Keratinocyte (primary cell): ENCODE results near the gene GRAPL. TPM values are rescaled to one million over a fixed set of nuclear protein-coding genes. Genes with fewer than 3 reads are reported as not detected.
"Not testable (repeated sequence)": the region's sequence is repeated elsewhere in the genome, so short reads cannot be mapped to it uniquely, and the experiment has no call there.

Source experiments
- DNase-seq: peaks from one replicate; pipeline ENCODE4 v3.0.0-alpha.2; 2011; ENCODE audit warnings: low read depth, missing footprints, low spot score
- FAIRE-seq: peaks from 2 replicates; lab custom pipeline; 2011; peaks lifted over from hg19 to GRCh38; lab: Jason Lieb, UNC
- H2AFZ ChIP-seq: 2 replicates; pipeline ENCODE4 v1.6.0; 2012; ENCODE audit warnings: low read length, control low read depth, inconsistent platforms; ENCODE audit not compliant: control insufficient read depth
- H3K27ac ChIP-seq: 2 replicates; pipeline ENCODE4 v1.5.1; 2011; ENCODE audit warnings: low read length; ENCODE audit not compliant: control insufficient read depth, insufficient read depth
- H3K27me3 ChIP-seq: 3 replicates; pipeline ENCODE4 v1.6.0; 2011; ENCODE audit warnings: low read length; ENCODE audit not compliant: control insufficient read depth, insufficient read depth; ENCODE audit errors: extremely low read depth
- H3K36me3 ChIP-seq, 2 experiments: 2 replicates in 1 of 2; 3 replicates in 1 of 2; pipeline ENCODE4 v1.5.1; 2011; ENCODE audit warnings: low read length in 2 of 2, mild to moderate bottlenecking in 1 of 2; ENCODE audit not compliant: control insufficient read depth in 2 of 2, insufficient read depth in 2 of 2; ENCODE audit errors: extremely low read depth in 1 of 2
- H3K4me1 ChIP-seq: 3 replicates; pipeline ENCODE4 v1.5.1; 2011; ENCODE audit warnings: low read length; ENCODE audit not compliant: control insufficient read depth, insufficient read depth; ENCODE audit errors: extremely low read depth
- H3K4me2 ChIP-seq: 3 replicates; pipeline ENCODE4 v1.6.0; 2011; ENCODE audit warnings: low read depth, low read length; ENCODE audit not compliant: control insufficient read depth, insufficient read depth; ENCODE audit errors: extremely low read depth
- H3K4me3 ChIP-seq, 3 experiments: fragments of 200-600 bp in 1 of 3; sonication (generic) in 1 of 3; 2 replicates in 2 of 3; 3 replicates in 1 of 3; pipeline ENCODE4 v1.5.1; 2011 to 2016; ENCODE audit warnings: low read length in 3 of 3, mild to moderate bottlenecking in 3 of 3, control low read depth in 2 of 3, inconsistent platforms in 1 of 3, low read depth in 1 of 3, mixed read lengths in 1 of 3, mixed run types in 1 of 3, moderate library complexity in 1 of 3; ENCODE audit not compliant: control insufficient read depth in 2 of 3, insufficient read depth in 2 of 3; ENCODE audit errors: extremely low read depth in 1 of 3
- H3K79me2 ChIP-seq: 2 replicates; pipeline ENCODE4 v1.6.0; 2012; ENCODE audit warnings: low read length; ENCODE audit not compliant: control insufficient read depth, insufficient read depth
- H3K9ac ChIP-seq: 3 replicates; pipeline ENCODE4 v1.6.0; 2011; ENCODE audit warnings: low read length; ENCODE audit not compliant: control insufficient read depth, insufficient read depth; ENCODE audit errors: extremely low read depth
- H3K9me1 ChIP-seq: 3 replicates; pipeline ENCODE4 v1.6.0; 2011; ENCODE audit warnings: low read length; ENCODE audit not compliant: control insufficient read depth, insufficient read depth; ENCODE audit errors: extremely low read depth
- H3K9me3 ChIP-seq: 2 replicates; pipeline ENCODE4 v1.5.1; 2012; ENCODE audit warnings: low read depth, low read length; ENCODE audit not compliant: control insufficient read depth
- H4K20me1 ChIP-seq: 3 replicates; pipeline ENCODE4 v1.6.0; 2011; ENCODE audit warnings: low read length; ENCODE audit not compliant: control insufficient read depth, insufficient read depth; ENCODE audit errors: extremely low read depth
- dilution Hi-C: fragments of 300-500 bp; cut with MboI; formaldehyde crosslinking; loops from one replicate; pipeline ENCODE4 v1.7.0; 2020; ENCODE audit warnings: low sequenced_read_pairs; ENCODE audit not compliant: extremely low pct_ligation_motif_present
- polyA plus RNA-seq, 5 experiments: library from polyadenylated mRNA; depleted of rRNA in 3 of 5; stranded (reverse) in 3 of 5; stranded (forward) in 1 of 5; unstranded in 1 of 5; fragments of >200 nt; gene quantifications; 1 replicate in 1 of 5; 2 replicates in 3 of 5; 3 replicates in 1 of 5; pipeline versions ENCODE4 v1.2.1 to v1.2.3, GENCODE V29; 2011 to 2012; ENCODE audit warnings: missing spikeins in 2 of 5, low read depth in 1 of 5, low replicate concordance in 1 of 5

GRAPL gene
- polyA plus RNA-seq, 1 donor (not counting 4 experiments of a cell fraction or from before 2014, with no cell fraction given), result not detected

- DNase-seq, H3K4me1 ChIP-seq, H3K27me3 ChIP-seq, H4K20me1 ChIP-seq, H3K27ac ChIP-seq, H3K9ac ChIP-seq, H3K4me3 ChIP-seq, H3K4me2 ChIP-seq, dilution Hi-C loops, H3K36me3 ChIP-seq, H3K9me1 ChIP-seq, H3K79me2 ChIP-seq, H2AFZ ChIP-seq, FAIRE-seq, H3K9me3 ChIP-seq: not testable (repeated sequence)
Observed at GRCh38 chr17:19161308-19162107, 34.1 kb downstream of the GRAPL start.

GRCh38 chr17:19162384-19163216 lies 35.2 kb downstream of the GRAPL start:
- DNase-seq, H3K4me2 ChIP-seq, H3K27ac ChIP-seq, H3K9me1 ChIP-seq, H3K9me3 ChIP-seq, FAIRE-seq, H3K4me3 ChIP-seq, H3K4me1 ChIP-seq, dilution Hi-C loops, H2AFZ ChIP-seq, H3K36me3 ChIP-seq, H4K20me1 ChIP-seq, H3K27me3 ChIP-seq, H3K79me2 ChIP-seq, H3K9ac ChIP-seq: not testable (repeated sequence)

- H3K4me3 ChIP-seq, H3K9me1 ChIP-seq, FAIRE-seq, H3K36me3 ChIP-seq, H3K9ac ChIP-seq, H3K27me3 ChIP-seq, H3K79me2 ChIP-seq, H3K9me3 ChIP-seq, H3K4me1 ChIP-seq, H3K27ac ChIP-seq, H3K4me2 ChIP-seq, DNase-seq, H4K20me1 ChIP-seq, dilution Hi-C loops, H2AFZ ChIP-seq: not testable (repeated sequence)
Observed at GRCh38 chr17:19174422-19174821, 47.0 kb downstream of the GRAPL start.

GRCh38 chr17:19175410-19175809 lies 48.0 kb downstream of the GRAPL start:
- H3K36me3 ChIP-seq, dilution Hi-C loops, H4K20me1 ChIP-seq, H3K9ac ChIP-seq, H3K4me2 ChIP-seq, H3K4me3 ChIP-seq, H3K27ac ChIP-seq, H2AFZ ChIP-seq, H3K9me3 ChIP-seq, FAIRE-seq, H3K4me1 ChIP-seq, H3K79me2 ChIP-seq, H3K27me3 ChIP-seq, H3K9me1 ChIP-seq, DNase-seq: not testable (repeated sequence)
